Spleen (tissue), 11 donors: ENCODE measurements around the gene SLC23A1. TPM values are rescaled to one million over a fixed set of nuclear protein-coding genes. Genes with fewer than 3 reads are reported as not detected.

ENCODE experiments used
- DNase-seq: peaks from one replicate; pipeline ENCODE4 v3.0.0-alpha.2; 2020
- H3K27ac ChIP-seq, 8 donors: fragments of 200-600 bp; sonication (generic) in 7 of 8; 1 replicate in 4 of 8; 2 replicates in 4 of 8; pipeline versions ENCODE4 v1.5.0 to v1.8.0; 2016 to 2021; ENCODE audit warnings: inconsistent platforms in 4 of 8, mild to moderate bottlenecking in 4 of 8, moderate library complexity in 1 of 8
- H3K27me3 ChIP-seq, 7 donors: fragments of 200-600 bp; sonication (generic) in 6 of 7; replicated peaks in 1 of 7; 1 replicate in 4 of 7; 2 replicates in 3 of 7; pipeline versions ENCODE4 v1.5.0 to v1.8.0; 2016 to 2021; ENCODE audit warnings: inconsistent platforms in 3 of 7, mild to moderate bottlenecking in 1 of 7
- H3K36me3 ChIP-seq, 6 donors: fragments of 200-600 bp; sonication (generic) in 5 of 6; 1 replicate in 4 of 6; 2 replicates in 2 of 6; pipeline versions ENCODE4 v1.5.0 to v1.8.0; 2016 to 2021; ENCODE audit warnings: inconsistent platforms in 2 of 6
- H3K4me1 ChIP-seq, 6 donors: fragments of 200-600 bp; sonication (generic) in 5 of 6; 1 replicate in 3 of 6; 2 replicates in 3 of 6; pipeline versions ENCODE4 v1.5.0 to v1.8.0; 2016 to 2021; ENCODE audit warnings: inconsistent platforms in 3 of 6
- H3K4me3 ChIP-seq, 8 donors: fragments of 200-600 bp; sonication (generic) in 7 of 8; 1 replicate in 4 of 8; 2 replicates in 4 of 8; pipeline versions ENCODE4 v1.5.0 to v1.8.0; 2016 to 2021; ENCODE audit warnings: inconsistent platforms in 4 of 8, mild to moderate bottlenecking in 4 of 8, moderate library complexity in 2 of 8
- H3K9me3 ChIP-seq, 8 donors: fragments of 200-600 bp; sonication (generic) in 7 of 8; 1 replicate in 4 of 8; 2 replicates in 4 of 8; pipeline versions ENCODE4 v1.5.0 to v1.8.0; 2016 to 2021; ENCODE audit warnings: inconsistent platforms in 4 of 8
- CTCF ChIP-seq, 11 experiments: fragments of 200-600 bp in 7 of 11; fragments of 450-650 bp in 4 of 11; sonication (generic) in 4 of 11; IDR thresholded peaks in 8 of 11; conservative IDR thresholded peaks in 3 of 11; 1 replicate in 7 of 11; 2 replicates in 4 of 11; pipeline versions ENCODE4 v1.4.0 to v1.8.0; 2016 to 2021; ENCODE audit warnings: antibody characterized with exemption in 11 of 11, inconsistent platforms in 4 of 11, mild to moderate bottlenecking in 1 of 11
- POLR2A ChIP-seq, 3 donors: fragments of 450-650 bp; IDR thresholded peaks; one replicate each; pipeline ENCODE4 v1.5.1; 2017; ENCODE audit warnings: antibody characterized with exemption in 3 of 3, mild to moderate bottlenecking in 1 of 3
- POLR2AphosphoS5 ChIP-seq, 3 donors: sonication (generic); formaldehyde crosslinking; IDR thresholded peaks; one replicate each; pipeline ENCODE4 v1.5.1; 2017; ENCODE audit warnings: antibody characterized with exemption in 3 of 3
- WGBS, 5 donors: extraction: QIAGEN DNeasy Blood & Tissue Kit in 3 of 5; methylation state at CpG; one replicate each; pipeline versions ENCODE4 v1.1.5 to v1.1.7; 2013 to 2018; 5-methylcytosine and 5-hydroxymethylcytosine counted together
- intact Hi-C: fragments of 100-400 bp; cut with DNase I; formaldehyde crosslinking; loops from one replicate; pipeline ENCODE4 v1.15.0; 2023; ENCODE audit warnings: low total_unique reads
- polyA plus RNA-seq, 3 donors: library from polyadenylated mRNA; stranded (reverse); fragments of 200-250 nt; gene quantifications; one replicate each; pipeline ENCODE4 v1.2.1, GENCODE V29; 2013
- total RNA-seq, 7 donors: library from RNA; depleted of rRNA in 3 of 7; stranded (reverse); fragments of >200 nt in 3 of 7; fragmentation: NEBNext Ultra II Directional in 4 of 7; extraction: Animal tissue kit (Norgen Biotek cat#: 25700) in 4 of 7; gene quantifications; one replicate each; pipeline versions ENCODE4 v1.1.0 to v1.2.1, GENCODE V29; 2016 to 2021
- donor health status: healthy with polysubstance abuse.
- donor health status: DM: no; HTN: no; CAD: no; lungs with moderate emphysema.
- donor health status: DM: no; HTN: no; CAD: no.
- donor health status: Bipolar disorder and iron deficiency.
- donor health status: healthy.
- donor health status: DM: no; HTN: no; CAD: no.
- donor health status: DM: yes; HTN: yes; CAD: no.

Gene SLC23A1
- total and polyA plus RNA-seq, 10 donors: 0.28 to 2.4 (median 1.2) TPM; not detected in 1

- Histone ChIP-seq H3K27me3 (no peaks in the 10 kb centered on the region), H3K4me1 (peaks cover 3 to 54% (median 22%) of the 10 kb centered on the region in 6 donors), H3K36me3 (peaks cover 0 to 26% (median 9%) of the 10 kb centered on the region in 6 donors), H3K9me3 (no peaks in the 10 kb centered on the region), H3K27ac (peak overlapping the region in 6 of 8 donors; percentile 22 to 77 (median 53)), H3K4me3 (no peak overlapping the region)
- DNase-seq: no peak
- intact Hi-C loops: no loop called here
- TF ChIP-seq POLR2AphosphoS5 (IDR thresholded peaks at IDR 0.05) (no peak), CTCF (IDR thresholded peaks at IDR 0.05 in 8 of 11, conservative IDR thresholded peaks at IDR 0.05 in 3 of 11) (no peak), POLR2A (IDR thresholded peaks at IDR 0.05) (no peak)
- 72 to 82% (median 79%) methylated on average over 5 to 8 of the region's 8 CpGs for WGBS, 5 donors
Observed at GRCh38 chr5:139415221-139415861, 32.2 kb upstream of the SLC23A1 start.

DNA sequence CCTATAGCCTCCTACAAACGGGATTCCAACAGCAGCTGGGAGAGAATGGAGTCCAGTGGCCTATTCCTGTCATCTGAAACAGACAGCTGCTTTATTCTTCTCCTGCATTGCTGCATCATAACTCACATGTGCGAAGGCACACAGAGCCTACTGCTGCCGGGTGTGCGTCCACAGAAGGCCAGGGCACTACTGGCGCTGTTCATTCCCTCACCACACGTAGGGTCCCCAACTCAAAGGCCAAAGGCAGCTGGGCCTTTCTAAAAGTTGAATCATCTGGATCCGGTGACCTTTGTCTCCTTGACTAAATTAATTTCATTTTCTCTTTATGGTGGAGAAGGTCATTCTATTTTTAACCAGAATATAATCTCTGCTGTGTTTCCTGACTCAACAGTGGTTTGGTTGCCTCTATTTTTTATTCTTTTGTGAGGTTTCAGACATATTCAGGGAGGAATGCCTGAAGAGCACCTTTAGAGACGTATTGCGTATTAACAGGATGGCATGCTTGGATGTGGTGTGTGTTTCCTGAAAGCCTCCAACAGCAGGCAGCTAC, 31.6 kb upstream of the SLC23A1 start:
- Histone ChIP-seq H3K27me3 (no peaks in the 10 kb centered on the region), H3K4me1 (peaks cover 3 to 54% (median 22%) of the 10 kb centered on the region in 6 donors), H3K4me3 (no peak overlapping the region), H3K36me3 (peaks cover 0 to 20% (median 4%) of the 10 kb centered on the region in 6 donors), H3K9me3 (no peaks in the 10 kb centered on the region), H3K27ac (peak overlapping the region in 7 of 8 donors; percentile 22 to 77 (median 62))
- no peak for TF ChIP-seq CTCF (IDR thresholded peaks at IDR 0.05 in 8 of 11, conservative IDR thresholded peaks at IDR 0.05 in 3 of 11)
- TF ChIP-seq POLR2AphosphoS5 (IDR thresholded peaks at IDR 0.05): peak in 1 of 3 donors; percentile 54
- TF ChIP-seq POLR2A (IDR thresholded peaks at IDR 0.05): no peak
- 65 to 80% (median 67%) methylated on average over 9 of the region's 9 CpGs for WGBS, 5 donors
- intact Hi-C loops: no loop called here
- DNase-seq: no peak

DNA sequence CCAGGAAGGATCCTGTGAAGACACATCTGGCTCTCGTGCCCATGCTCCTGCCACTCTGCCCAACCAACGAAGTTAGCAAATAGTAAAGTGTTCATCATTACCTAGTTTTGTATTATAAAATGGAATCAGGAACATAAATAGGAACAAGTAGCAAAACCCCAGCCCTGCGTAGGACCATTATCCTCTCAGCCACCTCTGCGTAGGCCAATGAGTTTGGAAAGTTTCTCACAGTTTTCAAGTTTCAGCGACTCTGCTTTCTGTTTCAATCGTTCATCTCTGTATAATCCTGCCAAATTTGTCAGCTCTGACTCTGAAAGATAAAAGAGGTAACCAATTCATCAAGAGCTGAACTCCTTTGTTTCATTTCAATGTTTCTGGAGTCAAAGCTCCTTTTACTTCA, 30.9 kb upstream of the SLC23A1 start:
- no peak for TF ChIP-seq POLR2AphosphoS5 (IDR thresholded peaks at IDR 0.05)
- no peak for TF ChIP-seq CTCF (IDR thresholded peaks at IDR 0.05 in 8 of 11, conservative IDR thresholded peaks at IDR 0.05 in 3 of 11)
- no peak for TF ChIP-seq POLR2A (IDR thresholded peaks at IDR 0.05)
- peak overlapping the region in 5 of 8 donors; percentile 44 to 77 (median 63) for H3K27ac ChIP-seq
- 78 to 83% (median 82%) methylated on average over 6 of the region's 6 CpGs for WGBS, 5 donors
- no peak for DNase-seq
- no peaks in the 10 kb centered on the region for H3K27me3 ChIP-seq
- H3K4me1 ChIP-seq: peaks cover 3 to 52% (median 22%) of the 10 kb centered on the region in 6 donors
- H3K4me3 ChIP-seq: no peak overlapping the region
- intact Hi-C loops: no loop called here
- H3K9me3 ChIP-seq: no peaks in the 10 kb centered on the region
- peaks cover 0 to 13% (median 0%) of the 10 kb centered on the region in 6 donors for H3K36me3 ChIP-seq

GRCh38 chr5:139413153-139413552, 30.1 kb upstream of the SLC23A1 start:
- TF ChIP-seq CTCF (IDR thresholded peaks at IDR 0.05 in 8 of 11, conservative IDR thresholded peaks at IDR 0.05 in 3 of 11) (no peak), POLR2AphosphoS5 (IDR thresholded peaks at IDR 0.05) (no peak), POLR2A (IDR thresholded peaks at IDR 0.05) (no peak)
- intact Hi-C loops: no loop called here
- WGBS, 5 donors: 93 to 97% (median 95%) methylated on average over 6 of the region's 6 CpGs

More at GRCh38 chr5:139413153-139413552, 30.1 kb upstream of the SLC23A1 start:
- H3K4me3 ChIP-seq: no peak overlapping the region
- H3K4me1 ChIP-seq: peaks cover 3 to 44% (median 20%) of the 10 kb centered on the region in 6 donors
- H3K27ac ChIP-seq: no peak overlapping the region
- no peaks in the 10 kb centered on the region for H3K9me3 ChIP-seq
- no peaks in the 10 kb centered on the region for H3K27me3 ChIP-seq
- no peak for DNase-seq
- peaks cover 0 to 6% (median 0%) of the 10 kb centered on the region in 6 donors for H3K36me3 ChIP-seq
